SKM-1 (cell line): ENCODE measurements around the gene MAST1.
A peak's percentile ranks its signal among the peaks of the same experiment; 100 is the strongest.
"Not testable (repeated sequence)": the region's sequence is repeated elsewhere in the genome, so short reads cannot be mapped to it uniquely, and the experiment has no call there.

Experiments
- DNase-seq: peaks from one replicate; lab custom pipeline; 2025; ENCODE audit not compliant: unreplicated experiment; lab: John Stamatoyannopoulos, UW

Gene MAST1

GRCh38 chr19:12800923-12801465 is 37.3 kb upstream of the MAST1 start:
- DNase-seq = no peak

DNA sequence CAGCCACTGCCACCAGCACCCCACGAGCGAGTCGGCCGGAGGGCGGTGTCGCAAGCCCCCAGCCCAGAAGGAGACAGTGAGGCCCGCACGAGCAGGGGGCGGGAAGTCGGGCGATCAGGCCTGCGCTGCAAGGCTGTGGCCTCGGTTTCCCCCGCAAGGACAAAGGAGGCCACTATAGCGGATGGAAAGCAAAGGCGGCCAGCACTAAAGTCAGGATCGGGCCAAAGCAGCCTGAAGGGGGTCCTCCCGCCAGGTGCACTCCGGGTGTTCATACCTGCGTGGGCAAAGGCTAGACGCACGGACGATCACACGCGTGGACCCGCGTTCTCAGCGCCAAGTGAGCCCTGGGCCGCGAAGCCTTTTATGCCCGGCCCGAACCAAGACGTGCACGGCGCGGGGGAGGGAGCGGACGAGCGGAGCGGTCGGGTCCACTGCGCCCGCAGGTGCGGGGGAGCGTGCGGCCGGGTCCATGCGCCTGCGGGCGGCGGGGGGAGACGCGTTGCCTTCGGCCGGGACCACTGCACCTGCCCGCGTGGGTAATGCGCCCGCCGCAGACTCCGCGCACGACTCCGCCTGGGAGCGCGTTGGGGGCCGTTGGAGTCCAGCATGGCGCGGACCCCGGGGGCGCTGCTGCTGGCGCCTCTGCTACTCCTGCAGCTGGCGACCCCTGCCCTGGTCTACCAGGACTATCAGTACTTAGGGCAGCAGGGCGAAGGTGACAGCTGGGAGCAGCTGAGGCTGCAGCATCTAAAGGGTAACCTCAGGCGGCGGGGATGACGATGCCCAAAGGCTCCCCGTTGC is 36.6 kb upstream of the MAST1 start, which contains the start of the genes PRDX2 and THSD8:
TSS of gene PRDX2 (minus strand) at position 335 of the 801 bp plus-strand sequence. CDS start 539 bp downstream, outside the sequence.
TSS of gene THSD8 (plus strand) at position 604 of the 801 bp plus-strand sequence. CDS start at position 607, 3 bp downstream.
- peak; percentile 30 for DNase-seq

- DNase-seq = no peak
Observed at GRCh38 chr19:12802267-12803106, 35.8 kb upstream of the MAST1 start.

- DNase-seq = no peak
Observed at GRCh38 chr19:12804051-12804450, 34.3 kb upstream of the MAST1 start.

DNA sequence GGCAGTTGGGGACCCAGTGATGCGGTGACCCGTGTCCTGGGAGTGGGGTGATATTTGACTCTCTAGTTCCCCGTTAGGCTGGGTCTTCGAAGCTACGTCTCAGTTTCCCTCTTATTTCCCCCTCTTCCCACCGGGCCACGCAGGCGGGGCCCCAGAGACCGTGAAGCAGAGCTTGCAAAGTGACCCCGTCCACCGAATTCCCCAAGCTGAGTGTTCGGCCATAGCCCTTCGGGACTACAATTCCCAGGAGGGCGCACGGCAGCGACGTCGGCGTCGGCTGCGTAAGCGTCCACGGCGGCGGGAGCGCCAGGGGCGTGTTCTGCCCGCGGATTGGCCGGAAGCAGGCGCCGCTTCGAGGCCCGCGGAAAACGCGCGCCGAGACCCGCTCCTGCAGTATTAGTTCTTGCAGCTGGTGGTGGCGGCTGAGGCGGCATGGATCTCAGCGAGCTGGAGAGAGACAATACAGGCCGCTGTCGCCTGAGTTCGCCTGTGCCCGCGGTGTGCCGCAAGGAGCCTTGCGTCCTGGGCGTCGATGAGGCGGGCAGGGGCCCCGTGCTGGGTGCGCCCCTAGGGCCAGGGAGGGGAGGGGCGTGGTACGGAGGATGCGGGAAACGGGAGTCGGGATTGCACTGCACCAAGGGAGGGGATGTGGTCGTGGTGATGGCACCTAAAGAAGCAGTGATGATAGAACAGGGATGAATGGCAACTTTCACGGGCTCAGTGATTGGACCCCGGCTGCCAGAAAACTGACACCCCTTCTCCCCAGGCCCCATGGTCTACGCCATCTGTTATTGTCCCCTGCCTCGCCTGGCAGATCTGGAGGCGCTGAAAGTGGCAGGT is 31.9 kb upstream of the MAST1 start, which contains the start of gene RNASEH2A:
TSS of gene RNASEH2A (plus strand) at position 343 of the 840 bp plus-strand sequence. CDS start at position 433, 90 bp downstream.
- DNase-seq = peak; percentile 59

GRCh38 chr19:12815088-12815487 is 23.2 kb upstream of the MAST1 start:
- DNase-seq = no peak

GRCh38 chr19:12817188-12817587 is 21.1 kb upstream of the MAST1 start:
- not testable (repeated sequence) for DNase-seq

DNA sequence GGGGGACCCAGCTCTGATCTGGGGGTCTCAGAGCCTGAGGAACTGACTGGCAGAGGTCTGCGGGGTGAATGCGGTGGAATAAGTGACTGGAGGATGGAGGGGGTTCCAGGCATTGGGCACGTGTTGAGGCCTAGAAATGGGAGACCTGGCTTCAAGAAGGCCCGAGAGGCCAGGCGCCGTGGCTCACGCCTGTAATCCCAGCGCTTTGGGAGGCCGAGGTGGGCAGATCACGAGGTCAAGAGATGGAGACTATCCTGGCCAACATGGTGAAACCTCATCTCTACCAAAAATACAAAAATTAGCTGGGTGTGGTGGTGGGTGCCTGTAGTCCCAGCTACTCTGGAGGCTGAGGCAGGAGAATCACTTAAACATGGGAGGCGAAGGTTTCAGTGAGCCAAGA is 20.5 kb upstream of the MAST1 start:
- not testable (repeated sequence) for DNase-seq

GRCh38 chr19:12821761-12822160 is 16.6 kb upstream of the MAST1 start:
- DNase-seq = no peak

DNA sequence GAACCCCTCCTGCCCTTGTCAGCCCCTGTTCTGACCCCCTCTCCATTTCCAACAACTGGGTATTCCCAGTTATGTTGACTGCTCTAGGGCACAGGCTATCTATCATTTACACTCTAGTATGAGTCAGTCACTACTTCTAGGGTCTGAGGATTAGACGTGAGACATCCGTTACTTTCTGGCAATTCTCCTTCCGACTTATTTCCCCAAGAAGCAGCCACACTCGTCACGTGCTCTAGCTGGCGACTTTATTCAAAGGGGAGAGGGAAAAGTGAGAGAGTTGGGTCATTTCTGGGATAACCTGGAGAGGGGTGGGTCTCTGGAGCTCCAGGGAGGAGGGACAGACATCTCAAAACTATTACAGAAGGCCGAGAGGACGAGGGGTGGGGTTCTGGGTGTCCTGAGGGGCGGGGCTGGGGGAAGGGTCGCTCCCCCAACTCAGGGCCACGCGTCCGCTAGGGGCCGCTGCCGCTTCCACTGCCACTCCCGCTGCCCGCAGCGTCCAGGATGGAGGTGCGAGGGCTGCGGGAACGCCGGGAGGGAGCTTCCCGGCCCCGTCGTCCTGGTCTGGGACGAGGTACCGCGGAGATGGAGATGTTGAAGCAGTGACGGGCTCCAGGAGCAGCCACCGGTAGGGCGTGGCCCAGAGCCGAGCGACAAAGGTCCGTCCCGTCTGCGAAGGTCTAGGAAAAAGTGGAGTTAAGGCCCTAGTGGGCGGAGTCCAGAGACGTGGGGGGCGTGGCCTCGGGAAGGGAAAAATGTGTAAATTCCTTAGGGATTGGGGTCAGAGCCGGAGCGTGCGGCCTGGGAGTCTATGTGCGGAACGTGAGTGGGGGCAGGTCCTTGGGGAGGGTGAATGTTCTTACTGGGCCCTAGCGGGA is 12.8 kb upstream of the MAST1 start:
- DNase-seq = no peak

- no peak for DNase-seq
Observed at GRCh38 chr19:12828494-12828893, 9.8 kb upstream of the MAST1 start.

- DNase-seq = no peak
Observed at GRCh38 chr19:12833418-12833737, 4.9 kb upstream of the MAST1 start.

DNA sequence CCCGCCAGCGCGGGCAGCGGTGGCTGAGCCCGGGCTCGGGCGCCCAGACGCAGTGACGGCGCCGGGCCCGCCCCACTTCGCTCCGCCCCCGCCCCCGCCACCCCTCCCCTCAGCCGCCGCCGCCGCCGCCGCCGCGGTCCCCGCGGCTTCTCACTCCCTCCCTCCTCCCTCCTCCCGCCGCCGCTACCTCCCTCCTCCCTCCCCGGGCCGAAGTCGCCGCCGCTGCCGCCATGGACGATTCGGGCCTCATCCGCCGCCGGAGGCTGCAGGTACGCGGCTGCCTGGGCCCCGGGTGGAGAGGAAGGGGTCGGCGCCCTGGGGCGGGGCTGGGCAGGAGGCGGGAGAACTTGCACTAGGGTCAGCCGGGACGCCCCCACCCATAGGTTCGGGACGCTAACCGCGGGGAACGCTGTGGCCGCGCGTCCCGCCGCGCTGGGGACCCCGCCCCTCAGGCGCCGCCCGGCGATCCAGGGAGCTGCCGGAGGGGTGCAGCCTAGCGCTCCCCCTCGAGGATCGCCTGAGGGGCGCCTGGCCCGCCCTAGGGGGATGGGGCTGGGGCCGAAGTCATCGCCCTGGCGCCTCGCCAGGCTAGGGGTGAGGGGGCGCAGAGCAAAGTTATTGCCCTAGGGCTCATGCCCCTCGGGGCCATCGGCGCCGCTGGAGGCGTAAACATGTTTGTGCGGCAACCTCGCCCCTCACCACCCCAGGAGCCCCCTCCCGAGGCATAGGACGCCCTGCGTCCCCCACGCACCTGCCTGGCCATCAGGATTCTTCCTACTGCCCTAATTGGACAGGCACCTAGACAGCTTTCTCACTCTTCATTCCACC is 4.4 kb upstream of the MAST1 start:
- no peak for DNase-seq

- DNase-seq = no peak
Observed at GRCh38 chr19:12834566-12834943, 3.8 kb upstream of the MAST1 start, which contains the start of gene RTBDN. RTBDN (minus strand) TSS chr19:12834579; CDS start chr19:12829979, 4,600 bp downstream.

DNA sequence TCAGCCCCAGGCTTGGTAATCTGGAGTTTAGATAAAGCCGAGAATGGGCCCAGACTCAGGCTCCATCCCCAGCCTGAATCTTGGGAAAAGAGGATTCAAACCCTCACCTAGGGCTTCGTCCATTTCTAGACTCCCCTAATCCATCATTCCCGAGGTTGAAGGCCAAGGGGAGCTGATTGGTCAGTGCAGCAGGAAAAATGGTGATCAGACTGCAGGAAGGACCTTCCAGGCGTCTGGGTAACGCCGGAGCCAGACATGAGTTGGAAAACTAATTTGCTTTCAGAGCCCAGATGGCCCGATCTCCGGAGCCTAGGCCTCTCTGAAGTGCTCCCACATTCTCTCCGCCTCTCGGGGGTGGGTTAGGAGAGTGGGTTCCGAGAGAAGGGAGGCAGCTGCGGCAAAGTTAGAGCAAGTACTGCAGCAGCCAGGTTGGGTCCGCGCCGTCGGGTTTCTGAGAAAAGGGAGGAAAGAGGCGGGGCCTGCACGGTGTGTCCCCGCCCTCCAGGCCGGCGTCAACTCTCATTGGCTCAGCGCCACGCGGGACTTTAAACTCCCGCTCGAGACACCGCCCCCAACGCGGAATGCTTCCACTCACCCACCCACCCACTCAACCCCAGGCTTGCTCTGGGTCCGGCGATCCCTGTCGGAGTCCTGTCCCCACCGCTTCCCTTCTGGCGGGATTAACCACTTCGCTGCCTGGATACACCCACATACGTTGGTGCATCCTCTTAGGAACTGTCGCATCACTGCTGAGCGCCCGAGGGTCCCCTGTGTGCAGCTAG is 3.1 kb upstream of the MAST1 start:
- DNase-seq = no peak

DNA sequence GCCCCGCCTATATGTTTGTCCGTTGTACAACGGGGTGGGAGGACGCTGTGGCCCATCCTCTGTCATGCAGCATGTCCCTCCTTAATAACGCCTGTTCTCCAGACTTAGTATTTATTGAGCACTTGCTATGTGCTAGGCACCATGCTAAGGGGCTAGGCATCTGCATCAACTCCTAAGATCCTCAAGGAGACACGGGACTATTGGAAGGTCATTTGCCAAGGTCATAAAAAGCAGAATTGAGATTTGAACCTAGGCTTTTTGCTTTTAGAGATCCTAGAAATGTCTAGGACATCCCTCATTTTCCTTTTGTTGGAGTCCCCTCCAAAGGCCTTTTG is 1.8 kb upstream of the MAST1 start:
- no peak for DNase-seq

DNA sequence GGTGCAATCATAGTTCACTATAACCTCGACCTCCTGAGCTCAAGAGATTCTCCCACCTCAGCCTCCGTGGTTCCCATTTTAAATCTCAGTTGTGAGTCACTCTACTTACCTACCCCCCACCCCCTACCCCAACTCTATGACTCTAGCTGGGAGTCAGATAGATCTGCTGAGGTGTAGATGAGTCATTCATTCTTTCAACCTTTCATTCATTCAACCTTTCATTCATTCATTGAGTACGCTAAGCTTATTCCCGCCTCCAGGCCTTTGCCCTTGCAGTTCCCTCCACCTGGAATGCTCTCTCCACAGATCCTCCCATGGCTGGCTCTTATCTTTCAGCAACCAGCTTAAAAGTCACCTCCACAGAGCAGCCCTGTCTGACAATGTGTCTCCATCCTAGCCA is 1.1 kb upstream of the MAST1 start:
- no peak for DNase-seq
